T47D (cell line): ENCODE data around the gene SNRNP70.
"Not testable (repeated sequence)": the region's sequence is repeated elsewhere in the genome, so short reads cannot be mapped to it uniquely, and the experiment has no call there.

ENCODE experiments used
- DNase-seq, 2 experiments: peaks; one replicate each; pipeline versions ENCODE4 v3.0.0 to v3.0.0-alpha.2; 2011 to 2012; ENCODE audit warnings: low read depth in 1 of 2, low spot score in 1 of 2
- JUND ChIP-seq: IDR thresholded peaks from 2 replicates; pipeline ENCODE4 v1.6.1; 2012; ENCODE audit warnings: low read depth
- in situ Hi-C: cut with HindIII; loops from 2 replicates; pipeline ENCODE4 v1.10.0; 2016; ENCODE audit warnings: low sequenced_read_pairs, low pct_unique_long_range_greater_than_20kb

The SNRNP70 gene

GRCh38 chr19:49140951-49141350 lies 55.7 kb downstream of the SNRNP70 start:
- in situ Hi-C loops = no loop called here
- DNase-seq = no peak
- TF ChIP-seq JUND = no peak

GRCh38 chr19:49141352-49141751 lies 56.1 kb downstream of the SNRNP70 start:
- no peak for TF ChIP-seq JUND
- in situ Hi-C loops = no loop called here
- DNase-seq = no peak

GRCh38 chr19:49142866-49143335 lies 57.6 kb downstream of the SNRNP70 start:
- DNase-seq = peak in 1 of 2 experiments; percentile 37
- no peak for TF ChIP-seq JUND

GRCh38 chr19:49145573-49146407 lies 60.5 kb downstream of the SNRNP70 start:
- DNase-seq = peak; percentile 51 to 61
- in situ Hi-C loops = no loop called here
- no peak for TF ChIP-seq JUND

More at GRCh38 chr19:49142866-49143335, 57.6 kb downstream of the SNRNP70 start:
- in situ Hi-C loops = no loop called here

GRCh38 chr19:49146408-49146770 lies 61.1 kb downstream of the SNRNP70 start:
- DNase-seq, in situ Hi-C loops: not testable (repeated sequence)

- DNase-seq = no peak
- in situ Hi-C loops = no loop called here
- no peak for TF ChIP-seq JUND
Observed at GRCh38 chr19:49148044-49148682, 62.9 kb downstream of the SNRNP70 start.

GRCh38 chr19:49148784-49149651 lies 63.8 kb downstream of the SNRNP70 start:
- peak; percentile 83 to 96 for DNase-seq
- in situ Hi-C loops = no loop called here
- no peak for TF ChIP-seq JUND

GRCh38 chr19:49149652-49150105 lies 64.4 kb downstream of the SNRNP70 start:
- no peak for TF ChIP-seq JUND

GRCh38 chr19:49150106-49150943 lies 65.1 kb downstream of the SNRNP70 start:
- in situ Hi-C loops = no loop called here
- no peak for TF ChIP-seq JUND
- peak; percentile 55 to 97 for DNase-seq

More at GRCh38 chr19:49149652-49150105, 64.4 kb downstream of the SNRNP70 start:
- DNase-seq = peak in 1 of 2 experiments; percentile 80
- in situ Hi-C loops = no loop called here

- peak in 1 of 2 experiments; percentile 48 for DNase-seq
- in situ Hi-C loops = no loop called here
- TF ChIP-seq JUND = no peak
Observed at GRCh38 chr19:49150944-49151243, 65.6 kb downstream of the SNRNP70 start.

- DNase-seq = peak; percentile 78 to 98
- no peak for TF ChIP-seq JUND
- in situ Hi-C loops = no loop called here
Observed at GRCh38 chr19:49151267-49152118, 66.2 kb downstream of the SNRNP70 start.
